H1 (cell line): ENCODE data around the gene PA2G4. TPM values are rescaled to one million over a fixed set of nuclear protein-coding genes. Genes with fewer than 3 reads are reported as not detected.

Source experiments
- CTCF ChIA-PET: fragments of 300-600 bp; sonication (Branson Sonifier 250); formaldehyde crosslinking; loops from one replicate; lab custom pipeline; 2021; ENCODE audit not compliant: partially characterized antibody; lab: Charles Lee
- POLR2A ChIA-PET: fragments of 300-600 bp; sonication (Branson Sonifier 250); formaldehyde crosslinking; loops from one replicate; lab custom pipeline; 2021; ENCODE audit warnings: inconsistent platforms; ENCODE audit not compliant: partially characterized antibody; lab: Charles Lee
- DNase-seq, 2 experiments: peaks; one replicate each; pipeline versions ENCODE4 v3.0.0 to v3.0.0-alpha.2; 2010 to 2022; ENCODE audit warnings: low spot score in 2 of 2, low read depth in 1 of 2, mixed read lengths in 1 of 2
- FAIRE-seq: peaks from 2 replicates; lab custom pipeline; 2011; peaks lifted over from hg19 to GRCh38; lab: Jason Lieb, UNC
- H2AFZ ChIP-seq: 2 replicates; pipeline ENCODE4 v1.8.1; 2012; ENCODE audit warnings: low read length, inconsistent platforms
- H2AK5ac ChIP-seq: 2 replicates; pipeline ENCODE4 v1.6.1; 2013; ENCODE audit warnings: low read depth, low read length
- H2BK120ac ChIP-seq: replicated peaks from 2 replicates; pipeline ENCODE3; 2013; ENCODE audit warnings: low read depth, low read length, inconsistent platforms
- H2BK12ac ChIP-seq: 2 replicates; pipeline ENCODE4 v1.6.1; 2013; ENCODE audit warnings: low read depth, low read length
- H2BK15ac ChIP-seq: 2 replicates; pipeline ENCODE4 v1.6.1; 2013; ENCODE audit warnings: low read length
- H2BK20ac ChIP-seq: 2 replicates; pipeline ENCODE4 v1.6.1; 2013; ENCODE audit warnings: low read length
- H2BK5ac ChIP-seq: 2 replicates; pipeline ENCODE4 v1.6.1; 2013; ENCODE audit warnings: low read depth, low read length
- H3K14ac ChIP-seq: 2 replicates; pipeline ENCODE4 v1.6.1; 2013; ENCODE audit warnings: inconsistent platforms; ENCODE audit not compliant: insufficient read length
- H3K18ac ChIP-seq: 2 replicates; pipeline ENCODE4 v1.6.1; 2013; ENCODE audit warnings: low read length; ENCODE audit errors: extremely low read depth
- H3K23ac ChIP-seq: 2 replicates; pipeline ENCODE4 v1.6.1; 2013; ENCODE audit warnings: inconsistent platforms; ENCODE audit not compliant: insufficient read length
- H3K23me2 ChIP-seq: 2 replicates; pipeline ENCODE4 v1.6.1; 2013; ENCODE audit warnings: low read depth, low read length
- H3K27ac ChIP-seq: 2 replicates; pipeline ENCODE4 v1.6.1; 2011; ENCODE audit warnings: low read depth, low read length, inconsistent platforms
- H3K27me3 ChIP-seq, 4 experiments: replicated peaks in 1 of 4; 1 replicate in 1 of 4; 2 replicates in 3 of 4; pipeline versions ENCODE4 v1.6.1 to v1.8.1; 2011 to 2013; ENCODE audit warnings: low read length in 3 of 4, mild to moderate bottlenecking in 3 of 4, inconsistent platforms in 2 of 4, mixed read lengths in 2 of 4, moderate library complexity in 1 of 4; ENCODE audit not compliant: control insufficient read depth in 3 of 4, insufficient read depth in 3 of 4; ENCODE audit errors: extremely low read depth in 1 of 4
- H3K36me3 ChIP-seq, 4 experiments: 2 replicates each; pipeline versions ENCODE4 v1.6.1 to v1.8.1; 2011 to 2013; ENCODE audit warnings: mild to moderate bottlenecking in 4 of 4, low read length in 3 of 4, moderate library complexity in 2 of 4, control low read depth in 1 of 4, inconsistent platforms in 1 of 4; ENCODE audit not compliant: insufficient read depth in 4 of 4, control insufficient read depth in 2 of 4
- H3K4ac ChIP-seq: replicated peaks from 2 replicates; pipeline ENCODE3; 2013; ENCODE audit warnings: low read length, low read depth, mixed read lengths, inconsistent platforms; ENCODE audit not compliant: insufficient read length
- H3K4me1 ChIP-seq, 4 experiments: replicated peaks in 1 of 4; 1 replicate in 1 of 4; 2 replicates in 3 of 4; pipeline versions ENCODE4 v1.6.1 to v1.8.1; 2011 to 2013; ENCODE audit warnings: low read length in 3 of 4, inconsistent platforms in 2 of 4, mixed read lengths in 1 of 4; ENCODE audit not compliant: insufficient read depth in 4 of 4, control insufficient read depth in 3 of 4
- H3K4me2 ChIP-seq, 2 experiments: 2 replicates each; pipeline versions ENCODE4 v1.6.1 to v1.8.1; 2011 to 2013; ENCODE audit warnings: low read depth in 2 of 2, low read length in 2 of 2, control low read depth in 1 of 2, inconsistent platforms in 1 of 2, mild to moderate bottlenecking in 1 of 2; ENCODE audit not compliant: insufficient read depth in 1 of 2
- H3K4me3 ChIP-seq, 4 experiments: fragments of 200-600, 300-600 bp in 1 of 4; sonication (generic), shearing (Covaris generic), sonication (Bioruptor Twin) in 1 of 4; 2 replicates each; pipeline versions ENCODE4 v1.5.1 to v1.8.1; 2011 to 2016; ENCODE audit warnings: low read length in 4 of 4, low read depth in 3 of 4, control low read depth in 2 of 4, inconsistent platforms in 2 of 4, mild to moderate bottlenecking in 2 of 4, mixed read lengths in 1 of 4, moderate library complexity in 1 of 4; ENCODE audit not compliant: insufficient read depth in 2 of 4; ENCODE audit errors: extremely low read depth in 1 of 4
- H3K56ac ChIP-seq: replicated peaks from 2 replicates; pipeline ENCODE3; 2013; ENCODE audit warnings: low read depth, mild to moderate bottlenecking, mixed read lengths, low read length, inconsistent platforms; ENCODE audit not compliant: insufficient read length
- H3K79me1 ChIP-seq: 2 replicates; pipeline ENCODE4 v1.6.1; 2013; ENCODE audit warnings: low read depth, low read length, control low read depth
- H3K79me2 ChIP-seq, 2 experiments: 2 replicates each; pipeline versions ENCODE4 v1.6.1 to v1.8.1; 2012 to 2013; ENCODE audit warnings: low read length in 2 of 2, mild to moderate bottlenecking in 2 of 2, inconsistent platforms in 1 of 2; ENCODE audit not compliant: insufficient read depth in 2 of 2, control insufficient read depth in 1 of 2
- H3K9ac ChIP-seq, 4 experiments: replicated peaks in 1 of 4; 1 replicate in 1 of 4; 2 replicates in 3 of 4; pipeline versions ENCODE4 v1.6.1 to v1.8.1; 2011 to 2013; ENCODE audit warnings: low read depth in 3 of 4, low read length in 3 of 4, control low read depth in 2 of 4, mild to moderate bottlenecking in 2 of 4, moderate library complexity in 2 of 4, inconsistent platforms in 1 of 4; ENCODE audit errors: extremely low read depth in 1 of 4
- H3K9me3 ChIP-seq, 2 experiments: 2 replicates each; pipeline versions ENCODE4 v1.6.1 to v1.8.1; 2012 to 2013; ENCODE audit warnings: mild to moderate bottlenecking in 2 of 2, moderate library complexity in 2 of 2, control low read depth in 1 of 2, inconsistent platforms in 1 of 2, low read depth in 1 of 2, low read length in 1 of 2, mixed read lengths in 1 of 2; ENCODE audit not compliant: insufficient read depth in 2 of 2
- H4K20me1 ChIP-seq, 2 experiments: replicated peaks in 1 of 2; 2 replicates each; pipeline versions ENCODE3 to v1.8.1; 2011 to 2013; ENCODE audit warnings: inconsistent platforms in 2 of 2, low read length in 2 of 2, mild to moderate bottlenecking in 1 of 2; ENCODE audit not compliant: insufficient read depth in 2 of 2, control insufficient read depth in 1 of 2
- H4K5ac ChIP-seq: 2 replicates; pipeline ENCODE4 v1.6.1; 2013; ENCODE audit warnings: low read length, low read depth, mixed read lengths, inconsistent platforms; ENCODE audit not compliant: insufficient read length
- H4K8ac ChIP-seq: 2 replicates; pipeline ENCODE4 v1.8.0; 2013; ENCODE audit warnings: mild to moderate bottlenecking, moderate library complexity, low read length, inconsistent platforms; ENCODE audit not compliant: insufficient read depth; ENCODE audit errors: extremely low read depth
- H4K91ac ChIP-seq: replicated peaks from 2 replicates; pipeline ENCODE3; 2013; ENCODE audit warnings: low read length, mixed read lengths, inconsistent platforms; ENCODE audit not compliant: insufficient read length
- JUND ChIP-seq: IDR thresholded peaks from 2 replicates; pipeline ENCODE4 v1.6.1; 2011; ENCODE audit warnings: mild to moderate bottlenecking, improper control_type of control experiment, low read length
- RFX5 ChIP-seq: IDR thresholded peaks from 2 replicates; pipeline ENCODE4 v1.6.1; 2011; ENCODE audit warnings: low read depth, low read length, improper control_type of control experiment, borderline replicate concordance
- SIRT6 ChIP-seq: IDR thresholded peaks from one replicate; pipeline ENCODE4 v1.7.1; 2012; ENCODE audit warnings: low read length, inconsistent platforms
- SP2 ChIP-seq: IDR thresholded peaks from 2 replicates; pipeline ENCODE4 v1.6.1; 2012; ENCODE audit warnings: mild to moderate bottlenecking, low read length, inconsistent platforms
- TAF1 ChIP-seq: IDR thresholded peaks from 2 replicates; pipeline ENCODE4 v1.6.1; 2011; ENCODE audit warnings: mild to moderate bottlenecking, low read depth, low read length
- WGBS, 2 experiments: shearing (Covaris generic) in 1 of 2; methylation state at CpG; one replicate each; pipeline versions ENCODE4 v1.1.6 to v1.1.7; 2013 to 2015; ENCODE audit warnings: low lambda C conversion rate in 2 of 2, mixed read lengths in 2 of 2, inconsistent platforms in 1 of 2, low coverage in 1 of 2, missing lambda C conversion rate in 1 of 2; ENCODE audit not compliant: insufficient replicate concordance in 2 of 2, insufficient coverage in 1 of 2, insufficient read length in 1 of 2; ENCODE audit errors: extremely low coverage in 1 of 2, missing lambda C conversion rate in 1 of 2; 5-methylcytosine and 5-hydroxymethylcytosine counted together
- polyA plus RNA-seq, 7 experiments: library from polyadenylated mRNA; depleted of rRNA in 3 of 7; stranded (reverse) in 5 of 7; unstranded in 2 of 7; fragments of >200 nt in 5 of 7; fragments of 200-250 nt in 2 of 7; gene quantifications; 1 replicate in 5 of 7; 2 replicates in 1 of 7; 4 replicates in 1 of 7; pipeline versions ENCODE4 v1.2.1 to v1.2.3, GENCODE V29; 2011 to 2013; ENCODE audit warnings: missing spikeins in 2 of 7, mixed read lengths in 2 of 7
- total RNA-seq: library from RNA; stranded (reverse); fragmentation: NEBNext Ultra II Directional; extraction: Animal tissue kit (Norgen Biotek cat#: 25700); gene quantifications from 2 replicates; pipeline ENCODE4 v1.2.1, GENCODE V29; 2021

The PA2G4 gene
- total and polyA plus RNA-seq, 2 of the 8 experiments (the other 6 are each of a cell fraction or from before 2014, with no cell fraction given) = 159 to 242 TPM

DNA sequence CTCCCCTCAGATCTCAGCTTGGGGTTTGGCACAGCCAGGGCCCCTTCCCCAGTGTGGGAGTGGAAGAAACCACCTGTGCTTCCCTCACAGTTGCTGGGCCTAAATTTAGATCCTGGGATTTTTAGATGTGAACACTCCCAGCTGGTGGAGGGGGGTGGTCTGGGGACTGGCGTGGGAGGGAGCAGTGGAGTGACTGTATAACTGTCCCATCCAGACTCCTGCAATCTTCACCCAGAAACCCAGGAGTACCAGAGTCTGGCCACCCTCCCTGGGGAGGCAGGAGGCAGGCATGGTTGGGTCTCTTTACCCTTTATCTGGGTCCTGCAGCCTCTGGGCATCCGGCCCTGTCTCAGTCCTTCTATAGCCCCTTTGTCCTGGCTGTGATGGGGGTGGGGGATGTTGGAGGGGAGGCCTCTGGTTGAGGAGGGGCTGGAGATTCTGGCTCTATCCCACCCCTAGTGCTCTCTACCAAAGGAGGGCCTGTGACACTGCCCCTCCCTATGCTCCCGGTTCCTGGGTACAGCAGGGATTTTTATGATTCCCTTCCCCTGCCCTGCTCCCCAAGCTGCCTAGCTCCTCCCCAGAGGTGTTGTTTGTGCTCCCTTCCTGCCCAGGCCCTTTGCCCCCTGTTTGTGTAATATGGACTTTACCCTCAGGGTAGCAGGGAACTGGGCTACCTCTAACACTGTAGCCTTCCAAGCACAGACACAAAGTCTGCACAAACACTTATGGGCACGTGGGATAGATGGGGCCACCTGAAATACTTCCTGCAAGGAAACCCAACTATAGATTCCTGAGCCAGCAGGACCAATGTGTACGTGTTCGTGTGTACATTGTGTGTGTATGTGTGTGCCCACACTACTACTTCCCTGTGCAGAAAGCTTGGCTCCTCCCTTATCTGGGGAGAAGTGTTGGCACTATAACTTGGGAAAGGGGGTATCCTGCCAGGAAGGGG is 22.7 kb upstream of the PA2G4 start:
- no peak overlapping the region for H2BK120ac ChIP-seq
- TF ChIP-seq JUND = no peak
- TF ChIP-seq SP2 = no peak
- TF ChIP-seq RFX5 = no peak
- no peak for TF ChIP-seq TAF1
- TF ChIP-seq SIRT6 = no peak
- no peak overlapping the region for H3K23ac ChIP-seq
- peak overlapping the region; percentile 74 to 89 (median 80); a peak in 7 of 8 replicates for H3K4me3 ChIP-seq
- POLR2A ChIA-PET = interaction anchor here (0.6 to 8.9 kb wide), 31 partner anchors 9 to 1054 kb away, joined by 3 to 112 read pairs (median 4); partner anchors contain the start of genes ESYT1, MYL6, PA2G4 and PAN2
- no peak overlapping the region; the same call in 1 of the 2 replicates for H2AK5ac ChIP-seq
- peaks cover 7% of the 10 kb centered on the region; the same call in 1 of the 2 replicates for H3K79me1 ChIP-seq
- H3K36me3 ChIP-seq = peaks cover 7 to 14% (median 11%) of the 10 kb centered on the region in 4 experiments; a peak in 7 of 8 replicates
- H3K4me1 ChIP-seq = peaks cover 3 to 17% (median 11%) of the 10 kb centered on the region in 4 experiments
- no peak overlapping the region for H2AFZ ChIP-seq
- H4K8ac ChIP-seq = no peak overlapping the region; the same call in 1 of the 2 replicates
- H2BK15ac ChIP-seq = 0 out of 2 replicates have a peak overlapping the region, but pooled peaks have one; percentile 84
- H3K18ac ChIP-seq = no peak overlapping the region
- no peaks in the 10 kb centered on the region; a peak in 1 of 4 replicates for H3K9me3 ChIP-seq
- H3K27me3 ChIP-seq = no peaks in the 10 kb centered on the region
- no peak overlapping the region for H4K91ac ChIP-seq
- peaks cover 2 to 10% of the 10 kb centered on the region in 2 experiments for H4K20me1 ChIP-seq
- no peak overlapping the region for H4K5ac ChIP-seq
- DNase-seq (no peak), FAIRE-seq (no peak)
- H3K27ac ChIP-seq = 0 out of 2 replicates have a peak overlapping the region, but pooled peaks have one; percentile 13
- H3K9ac ChIP-seq = peak overlapping the region in 1 of 4 experiments; percentile 68; a peak in 2 of 7 replicates
- no peak overlapping the region for H3K56ac ChIP-seq
- H3K79me2 ChIP-seq = peaks cover 0 to 27% of the 10 kb centered on the region in 2 experiments; a peak in 2 of 4 replicates
- peak overlapping the region; percentile 62 to 97 for H3K4me2 ChIP-seq
- H3K14ac ChIP-seq = no peak overlapping the region
- WGBS, 2 experiments = 82% methylated on average over 6 of the region's 6 CpGs; no CpG with 5 or more reads in 1 of the 2 experiments
- peak overlapping the region; percentile 77 for H2BK5ac ChIP-seq
- H3K23me2 ChIP-seq = peaks cover 7% of the 10 kb centered on the region; the same call in 1 of the 2 replicates
- CTCF ChIA-PET = interaction anchor here (0.6 to 5.1 kb wide), 13 partner anchors 9 to 345 kb away, joined by 3 to 31 read pairs (median 4); partner anchors contain the start of gene PA2G4
- no peak overlapping the region for H2BK20ac ChIP-seq
- no peak overlapping the region for H3K4ac ChIP-seq
- peak overlapping the region; percentile 94 for H2BK12ac ChIP-seq
